ENCODE results near the gene SLC12A6.

Gene SLC12A6

DNA sequence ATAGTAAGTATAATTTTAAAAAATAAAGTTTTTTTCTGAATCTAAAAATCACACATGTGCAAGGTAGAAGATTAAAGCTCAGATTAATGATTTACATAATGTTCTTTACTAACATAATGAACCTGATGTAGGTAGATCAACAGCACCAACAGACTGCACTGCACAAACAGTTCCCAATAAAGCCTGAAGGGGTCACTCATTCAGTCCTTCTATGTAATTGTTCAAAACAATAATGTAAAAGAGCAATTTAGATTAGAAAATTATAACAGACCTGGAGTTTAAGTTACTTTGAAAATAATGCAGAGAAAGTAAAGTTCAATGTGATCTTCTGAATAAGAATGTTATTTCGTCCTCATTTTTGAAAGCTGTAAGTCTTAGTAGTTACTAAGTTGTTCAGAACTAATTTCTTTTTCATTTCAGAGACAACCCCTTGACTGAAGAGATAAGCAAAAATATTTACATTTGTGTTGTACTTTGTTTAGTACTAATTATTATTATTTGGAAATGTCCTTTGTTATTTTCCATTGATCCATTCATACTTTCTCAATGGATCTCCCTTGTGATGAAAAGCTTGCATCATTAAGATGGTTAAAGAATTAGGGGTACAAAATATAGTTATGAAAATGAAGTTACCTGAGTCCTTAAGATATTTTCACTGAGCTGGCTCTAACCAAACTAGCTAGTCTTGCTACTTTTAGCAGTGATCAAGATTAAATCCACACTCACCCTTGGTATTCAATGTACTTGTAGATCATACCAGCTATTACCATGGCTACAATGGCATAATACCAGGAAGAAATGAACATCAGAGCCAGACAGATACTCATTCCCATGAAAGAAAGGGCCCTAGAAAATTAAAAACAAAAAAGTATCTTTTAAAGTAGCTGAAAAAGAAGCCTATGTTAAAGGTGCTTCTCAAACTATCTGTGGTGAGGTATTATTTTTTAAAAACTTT, 95.9 kb downstream of the SLC12A6 start:
- DNase-seq (ENCODE audit: low read depth, low spot score): no peak
- TF ChIP-seq, protein P1, sequence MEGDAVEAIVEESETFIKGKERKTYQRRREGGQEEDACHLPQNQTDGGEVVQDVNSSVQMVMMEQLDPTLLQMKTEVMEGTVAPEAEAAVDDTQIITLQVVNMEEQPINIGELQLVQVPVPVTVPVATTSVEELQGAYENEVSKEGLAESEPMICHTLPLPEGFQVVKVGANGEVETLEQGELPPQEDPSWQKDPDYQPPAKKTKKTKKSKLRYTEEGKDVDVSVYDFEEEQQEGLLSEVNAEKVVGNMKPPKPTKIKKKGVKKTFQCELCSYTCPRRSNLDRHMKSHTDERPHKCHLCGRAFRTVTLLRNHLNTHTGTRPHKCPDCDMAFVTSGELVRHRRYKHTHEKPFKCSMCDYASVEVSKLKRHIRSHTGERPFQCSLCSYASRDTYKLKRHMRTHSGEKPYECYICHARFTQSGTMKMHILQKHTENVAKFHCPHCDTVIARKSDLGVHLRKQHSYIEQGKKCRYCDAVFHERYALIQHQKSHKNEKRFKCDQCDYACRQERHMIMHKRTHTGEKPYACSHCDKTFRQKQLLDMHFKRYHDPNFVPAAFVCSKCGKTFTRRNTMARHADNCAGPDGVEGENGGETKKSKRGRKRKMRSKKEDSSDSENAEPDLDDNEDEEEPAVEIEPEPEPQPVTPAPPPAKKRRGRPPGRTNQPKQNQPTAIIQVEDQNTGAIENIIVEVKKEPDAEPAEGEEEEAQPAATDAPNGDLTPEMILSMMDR (IDR thresholded peaks at IDR 0.05; ENCODE audit: insufficient read depth, low read length, missing control alignments): peak; percentile 36
- CTCF ChIA-PET: interaction anchor here (0.6 to 5.6 kb wide), 32 partner anchors 8 to 184 kb away, joined by 3 to 54 read pairs (median 4); partner anchors contain the start of genes KATNBL1, LPCAT4, NUTM1 and SLC12A6
- POLR2A ChIA-PET: interaction anchor here (1.1 kb wide), 1 partner anchor 96 kb away, joined by 4 read pairs; the partner anchor contains the start of gene SLC12A6
- H3K4me3 ChIP-seq (ENCODE audit: low read depth, low read length): no peak overlapping the region

DNA sequence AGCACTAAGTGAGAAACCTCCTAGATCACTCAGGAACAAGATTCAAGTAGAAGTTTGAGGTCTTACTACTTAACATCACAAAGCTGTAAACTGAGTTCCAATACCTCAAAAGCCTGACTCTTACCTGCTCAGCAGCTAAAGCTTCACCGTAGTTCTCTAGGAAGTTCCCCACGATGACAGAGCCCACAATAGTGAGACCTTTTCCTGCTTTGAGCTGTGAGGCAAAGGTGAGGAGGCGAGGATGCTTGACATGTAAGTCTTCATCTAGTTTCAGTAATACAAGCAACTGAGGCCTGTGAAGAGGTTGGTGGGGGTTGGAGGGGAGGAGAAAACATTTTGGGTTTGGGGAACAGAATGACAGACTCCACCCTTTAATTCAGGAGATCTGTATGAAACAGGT, 97.0 kb downstream of the SLC12A6 start:
- ChIA-PET CTCF (interaction anchor here (0.8 to 5.6 kb wide), 16 partner anchors 9 to 139 kb away, joined by 3 to 54 read pairs (median 6); partner anchors contain the start of genes EMC7, LPCAT4, PGBD4 and SLC12A6), POLR2A (no interaction called here)

DNA sequence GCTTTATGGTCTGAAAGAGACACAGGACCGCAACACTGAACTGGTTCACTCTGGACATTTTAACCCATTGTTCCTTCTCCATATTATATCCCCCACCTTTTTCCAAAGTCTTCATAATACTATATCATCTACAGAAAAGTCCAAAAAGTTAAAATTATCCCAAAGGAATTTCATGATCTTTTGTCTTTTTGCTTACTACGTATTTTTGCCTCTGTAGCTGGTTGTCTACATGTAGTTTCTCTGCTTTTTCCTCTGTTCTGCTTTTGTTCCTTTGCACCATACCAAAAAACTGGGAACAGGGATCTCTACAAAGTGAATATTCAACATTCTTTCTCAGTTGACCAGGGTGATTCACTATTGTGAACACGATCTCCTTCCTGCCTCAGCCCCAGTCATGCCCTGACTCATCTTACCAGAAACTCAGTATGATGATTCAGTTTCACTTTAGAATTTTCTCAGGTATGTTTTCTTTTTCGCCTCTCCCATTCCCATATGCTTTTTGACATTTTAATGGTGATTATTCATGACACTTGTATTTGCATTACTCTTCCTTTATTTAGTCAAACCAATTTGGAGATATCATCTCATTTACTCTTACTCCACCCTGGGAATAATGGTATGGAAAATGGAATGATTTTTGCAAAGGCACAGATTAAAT, 98.3 kb downstream of the SLC12A6 start:
- CTCF ChIA-PET: interaction anchor here (5.6 kb wide), 1 partner anchor 129 kb away, joined by 54 read pairs; the partner anchor contains the start of gene LPCAT4
- TF ChIP-seq, protein P1 (IDR thresholded peaks at IDR 0.05; ENCODE audit: insufficient read depth, low read length, missing control alignments): no peak
- peak; percentile 70 for DNase-seq (ENCODE audit: low read depth, low spot score)
- POLR2A ChIA-PET: no interaction called here
- no peak overlapping the region for H3K4me3 ChIP-seq (ENCODE audit: low read depth, low read length)

More for the DNA sequence above, 97.0 kb downstream of the SLC12A6 start:
- TF ChIP-seq, protein P1 (IDR thresholded peaks at IDR 0.05; ENCODE audit: insufficient read depth, low read length, missing control alignments): no peak
- no peak for DNase-seq (ENCODE audit: low read depth, low spot score)
- H3K4me3 ChIP-seq (ENCODE audit: low read depth, low read length): no peak overlapping the region

DNA sequence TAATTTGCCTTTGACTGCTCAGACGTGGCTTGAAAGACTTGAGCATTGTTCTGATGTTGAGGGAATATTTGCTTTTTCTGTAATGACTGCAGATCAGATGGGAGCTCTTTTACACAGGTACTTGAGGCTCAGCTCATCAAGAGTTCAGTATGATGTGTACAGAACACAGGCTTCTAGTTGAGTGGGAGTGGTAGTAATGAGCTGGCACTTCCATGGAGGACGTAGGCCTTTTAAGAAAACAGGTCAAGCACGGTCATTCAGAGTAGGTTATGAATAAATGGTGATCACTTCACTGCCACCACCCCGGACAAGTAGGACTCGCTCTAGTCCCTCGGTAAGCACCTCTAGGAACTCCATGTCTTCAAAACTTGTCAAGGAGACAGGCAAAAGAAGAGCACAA, 104.0 kb downstream of the SLC12A6 start:
- no peak for DNase-seq (ENCODE audit: low read depth, low spot score)
- no peak overlapping the region for H3K4me3 ChIP-seq (ENCODE audit: low read depth, low read length)
- TF ChIP-seq, protein P1 (IDR thresholded peaks at IDR 0.05; ENCODE audit: insufficient read depth, low read length, missing control alignments): no peak
- POLR2A ChIA-PET: no interaction called here
- CTCF ChIA-PET: interaction anchor here (0.8 to 1.3 kb wide), 4 partner anchors 8 to 123 kb away, joined by 3 to 8 read pairs (median 4); no protein-coding TSS in a partner anchor

DNA sequence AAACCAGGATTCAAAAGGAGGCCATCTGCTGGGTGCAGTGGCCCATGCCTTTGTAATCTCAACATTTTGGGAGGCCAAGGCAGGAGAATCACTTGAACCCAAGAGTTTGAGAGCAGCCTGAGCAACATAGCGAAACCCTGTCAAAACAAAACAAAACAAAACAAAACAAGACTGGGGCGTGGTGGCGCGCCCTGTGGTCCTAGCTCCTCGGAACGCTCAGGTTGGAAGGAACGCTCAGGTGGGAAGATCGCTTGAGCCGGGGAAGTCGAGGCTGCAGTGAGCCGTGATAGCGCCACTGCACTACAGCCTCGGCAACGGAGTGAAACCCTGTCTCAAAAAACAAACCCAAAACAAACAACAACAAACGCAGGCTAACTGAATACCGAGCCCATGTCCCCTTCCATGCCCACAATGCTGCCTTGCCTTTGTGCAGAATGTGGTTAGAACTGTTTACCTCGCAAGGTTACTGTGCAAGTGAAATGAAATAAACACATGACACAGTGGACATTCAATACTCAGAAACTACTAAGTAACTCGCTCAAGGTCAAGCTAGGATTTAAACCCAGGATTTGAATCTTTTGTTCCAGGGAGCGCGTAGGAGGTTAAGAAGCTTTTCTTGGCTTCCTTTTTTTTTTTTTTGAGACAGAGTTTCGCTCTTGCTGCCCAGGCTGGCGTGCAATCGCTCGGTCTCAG, 113.5 kb downstream of the SLC12A6 start:
- DNase-seq (ENCODE audit: low read depth, low spot score): no peak
- CTCF ChIA-PET: interaction anchor here (1.3 to 10.8 kb wide), 5 partner anchors 11 to 162 kb away, joined by 3 to 79 read pairs (median 6); partner anchors contain the start of genes KATNBL1, LPCAT4, NOP10 and NUTM1
- POLR2A ChIA-PET: interaction anchor here (1.2 kb wide), 1 partner anchor 8 kb away, joined by 3 read pairs; no protein-coding TSS in a partner anchor
- TF ChIP-seq, protein P1 (IDR thresholded peaks at IDR 0.05; ENCODE audit: insufficient read depth, low read length, missing control alignments): no peak
- peak overlapping the region; percentile 99 for H3K4me3 ChIP-seq (ENCODE audit: low read depth, low read length)

Measured in AG04449 (cell line).